Fibroblast of the conjunctiva (primary cell): Measurements from ENCODE around the gene NOP56.
"Not testable (repeated sequence)": the region's sequence is repeated elsewhere in the genome, so short reads cannot be mapped to it uniquely, and the experiment has no call there.

Source experiments
- DNase-seq: peaks from one replicate; pipeline ENCODE4 v3.0.0-alpha.2; 2010; ENCODE audit warnings: low read depth

The NOP56 gene

GRCh38 chr20:2640899-2641298 lies 11.5 kb upstream of the NOP56 start:
- DNase-seq = no peak

DNA sequence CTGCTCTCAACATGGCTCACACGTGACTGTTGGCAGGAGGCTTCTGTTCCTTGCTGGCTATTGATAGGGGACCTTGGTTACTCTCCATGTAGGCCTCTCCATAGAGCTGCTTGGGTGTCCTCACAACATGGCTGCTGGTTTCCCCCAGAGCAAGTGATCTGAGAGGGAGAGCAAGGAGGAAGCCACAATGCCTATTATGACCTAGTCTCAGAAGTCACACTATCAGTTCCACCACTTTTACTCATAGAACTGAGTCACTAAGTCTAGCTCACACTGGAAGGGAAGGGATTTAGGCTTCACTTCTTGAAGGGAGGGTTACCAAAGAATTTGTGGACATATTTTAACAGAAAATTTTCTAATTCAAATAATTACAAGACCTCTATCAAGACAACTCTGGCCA lies 8.7 kb upstream of the NOP56 start:
- no peak for DNase-seq

DNA sequence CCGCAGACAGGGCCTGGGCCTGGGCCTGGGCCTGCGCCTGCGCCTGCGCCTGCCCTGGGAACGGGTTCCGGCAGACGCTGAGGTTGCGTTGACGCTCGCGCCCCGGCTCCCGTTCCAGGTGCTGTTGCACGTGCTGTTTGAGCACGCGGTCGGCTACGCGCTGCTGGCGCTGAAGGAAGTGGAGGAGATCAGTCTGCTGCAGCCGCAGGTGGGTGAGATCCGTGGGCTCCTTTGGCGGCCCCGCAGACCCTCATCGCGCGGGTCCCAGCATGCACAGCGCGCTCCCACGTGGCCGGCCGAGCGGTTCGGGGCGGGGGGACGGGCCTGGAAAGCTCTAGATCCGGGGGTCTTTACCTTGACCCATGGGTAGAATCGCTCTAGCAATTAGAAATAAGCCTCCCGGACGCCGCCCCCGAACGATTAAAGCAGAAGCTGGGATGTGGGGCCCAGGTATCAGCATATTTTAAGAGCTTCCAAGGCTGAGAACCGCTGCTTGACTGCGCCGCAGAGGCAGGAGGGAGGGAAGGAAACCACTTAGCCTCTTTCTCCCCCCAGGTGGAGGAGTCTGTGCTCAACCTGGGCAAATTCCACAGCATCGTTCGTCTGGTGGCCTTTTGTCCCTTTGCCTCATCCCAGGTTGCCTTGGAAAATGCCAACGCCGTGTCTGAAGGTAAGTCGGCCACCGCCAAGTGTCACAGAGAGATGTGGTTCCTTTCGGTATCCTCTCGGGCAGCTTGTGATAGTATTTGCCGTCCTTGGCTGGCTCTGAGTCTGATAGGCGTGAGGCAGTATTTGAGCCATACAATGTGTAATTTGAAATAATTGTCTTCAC lies 508 bp downstream of the NOP56 start:
- DNase-seq = no peak

- no peak for DNase-seq
Observed at GRCh38 chr20:2653556-2654383, 1.3 kb downstream of the NOP56 start.

GRCh38 chr20:2654384-2654822 lies 2.0 kb downstream of the NOP56 start:
- DNase-seq = no peak

GRCh38 chr20:2654831-2655230 lies 2.4 kb downstream of the NOP56 start:
- DNase-seq = no peak

- DNase-seq = no peak
Observed at GRCh38 chr20:2655331-2656116, 3.1 kb downstream of the NOP56 start.

DNA sequence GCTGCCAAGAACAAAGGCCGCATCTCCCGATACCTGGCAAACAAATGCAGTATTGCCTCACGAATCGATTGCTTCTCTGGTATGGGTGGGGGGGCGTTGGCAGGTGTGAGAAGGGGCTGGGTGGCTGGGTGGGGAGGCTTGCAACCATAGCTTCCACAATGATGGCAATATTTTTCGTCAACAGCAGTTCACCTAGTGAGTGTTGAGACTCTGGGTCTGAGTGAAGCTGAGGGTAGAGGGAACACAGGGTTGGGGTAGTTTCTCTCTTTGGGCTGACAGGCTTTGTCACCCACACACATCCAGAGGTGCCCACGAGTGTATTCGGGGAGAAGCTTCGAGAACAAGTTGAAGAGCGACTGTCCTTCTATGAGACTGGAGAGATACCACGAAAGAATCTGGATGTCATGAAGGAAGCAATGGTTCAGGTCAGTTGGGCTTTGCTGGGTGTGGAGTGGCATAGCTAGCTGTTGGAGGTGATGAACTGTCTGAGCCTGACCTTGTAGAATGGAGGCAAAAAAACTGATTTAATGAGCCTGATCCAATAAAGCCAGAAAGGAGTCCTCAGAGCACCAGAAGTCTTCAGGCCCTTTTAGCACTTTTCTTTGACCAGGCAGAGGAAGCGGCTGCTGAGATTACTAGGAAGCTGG lies 4.2 kb downstream of the NOP56 start:
- no peak for DNase-seq

DNA sequence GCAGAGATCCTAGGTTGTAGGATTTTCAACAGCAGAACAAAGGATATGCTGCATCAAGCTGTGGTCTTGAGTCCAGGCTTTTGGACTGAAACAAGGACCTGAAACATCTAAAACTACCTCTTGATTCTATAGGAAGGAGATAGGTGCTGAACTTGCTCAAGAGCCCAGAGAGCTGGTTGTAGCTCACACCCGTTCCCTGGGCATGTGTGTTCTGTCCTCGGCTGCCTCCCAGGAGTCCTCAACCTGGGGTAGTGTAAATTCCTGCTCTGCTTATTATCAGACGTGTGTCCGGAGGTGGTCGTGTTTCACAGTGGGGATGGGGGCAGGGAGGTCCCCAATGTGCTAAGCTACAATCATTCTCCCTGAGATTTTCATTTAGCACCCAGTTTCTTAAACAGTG lies 4.8 kb downstream of the NOP56 start:
- no peak for DNase-seq

- DNase-seq = no peak
Observed at GRCh38 chr20:2657674-2658073, 5.2 kb downstream of the NOP56 start.

DNA sequence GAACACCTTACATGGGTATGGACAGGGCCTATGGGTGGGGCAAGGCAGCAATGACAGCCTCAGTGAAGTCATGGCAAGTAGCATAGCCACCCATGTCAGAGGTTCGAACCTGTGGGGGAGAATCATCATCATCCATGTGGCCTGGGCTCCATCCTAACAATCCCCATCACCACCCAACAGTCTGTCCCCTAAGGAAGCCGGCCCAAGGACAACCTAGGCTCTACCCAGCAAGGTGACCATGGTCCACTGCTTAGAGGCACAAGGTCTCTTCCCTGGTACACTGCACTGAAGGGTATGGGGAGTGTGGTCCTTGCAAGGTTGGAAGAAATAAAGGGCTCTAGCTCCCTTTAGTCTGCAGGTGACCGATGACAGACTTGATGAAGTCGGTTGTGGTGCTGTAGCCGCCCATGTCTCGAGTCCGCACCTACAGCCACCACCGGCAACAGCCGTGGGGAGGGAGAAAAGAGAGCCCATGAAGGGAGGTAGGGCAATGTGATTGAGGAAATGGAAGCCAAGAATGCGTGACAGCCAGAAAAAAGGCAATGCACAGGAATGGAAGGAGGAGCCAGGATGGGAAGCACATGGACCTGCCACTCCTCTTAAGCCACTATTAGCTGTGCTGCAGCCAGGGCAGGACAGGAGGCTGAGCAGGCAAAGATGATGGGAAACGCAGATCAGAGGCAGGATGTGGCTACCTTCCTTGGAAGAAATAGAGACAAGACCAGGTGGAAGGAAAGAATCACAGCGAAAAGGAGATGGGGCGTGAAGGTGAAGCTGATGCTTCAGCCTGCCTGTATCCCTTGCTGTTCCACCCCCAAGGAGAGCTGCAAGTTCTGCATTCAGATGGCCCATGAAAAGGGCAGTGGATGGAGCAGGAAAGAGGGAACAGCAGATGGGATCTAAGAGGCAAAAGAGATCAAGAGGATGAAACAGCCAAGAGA lies 6.3 kb downstream of the NOP56 start:
- no peak for DNase-seq

- DNase-seq = no peak
Observed at GRCh38 chr20:2659547-2659946, 7.1 kb downstream of the NOP56 start.

DNA sequence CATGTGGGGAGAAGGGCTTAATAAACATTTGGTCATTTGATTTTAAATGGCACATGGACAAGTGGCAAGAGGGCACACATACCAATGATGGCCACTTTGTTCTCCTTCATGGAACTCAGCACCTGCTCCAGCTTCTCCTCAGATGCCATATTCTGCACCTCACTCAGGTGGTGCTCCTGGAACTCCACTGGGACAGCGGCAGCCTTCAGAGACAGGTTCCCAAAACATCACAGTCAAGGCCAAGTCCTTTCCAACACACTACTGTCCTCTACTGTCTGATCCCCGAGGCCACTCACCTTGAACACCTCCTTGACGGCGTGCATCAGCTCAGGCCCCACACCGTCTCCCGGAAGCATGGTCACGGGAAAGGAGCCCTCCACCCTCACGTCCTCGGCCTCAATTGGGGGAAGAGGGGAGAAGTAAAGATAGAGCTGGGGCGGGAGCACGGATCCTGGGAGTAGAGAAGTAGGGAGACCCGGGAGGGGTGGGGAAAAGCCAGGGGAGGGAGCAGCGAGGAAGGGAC lies 11.0 kb downstream of the NOP56 start:
- DNase-seq = no peak

DNA sequence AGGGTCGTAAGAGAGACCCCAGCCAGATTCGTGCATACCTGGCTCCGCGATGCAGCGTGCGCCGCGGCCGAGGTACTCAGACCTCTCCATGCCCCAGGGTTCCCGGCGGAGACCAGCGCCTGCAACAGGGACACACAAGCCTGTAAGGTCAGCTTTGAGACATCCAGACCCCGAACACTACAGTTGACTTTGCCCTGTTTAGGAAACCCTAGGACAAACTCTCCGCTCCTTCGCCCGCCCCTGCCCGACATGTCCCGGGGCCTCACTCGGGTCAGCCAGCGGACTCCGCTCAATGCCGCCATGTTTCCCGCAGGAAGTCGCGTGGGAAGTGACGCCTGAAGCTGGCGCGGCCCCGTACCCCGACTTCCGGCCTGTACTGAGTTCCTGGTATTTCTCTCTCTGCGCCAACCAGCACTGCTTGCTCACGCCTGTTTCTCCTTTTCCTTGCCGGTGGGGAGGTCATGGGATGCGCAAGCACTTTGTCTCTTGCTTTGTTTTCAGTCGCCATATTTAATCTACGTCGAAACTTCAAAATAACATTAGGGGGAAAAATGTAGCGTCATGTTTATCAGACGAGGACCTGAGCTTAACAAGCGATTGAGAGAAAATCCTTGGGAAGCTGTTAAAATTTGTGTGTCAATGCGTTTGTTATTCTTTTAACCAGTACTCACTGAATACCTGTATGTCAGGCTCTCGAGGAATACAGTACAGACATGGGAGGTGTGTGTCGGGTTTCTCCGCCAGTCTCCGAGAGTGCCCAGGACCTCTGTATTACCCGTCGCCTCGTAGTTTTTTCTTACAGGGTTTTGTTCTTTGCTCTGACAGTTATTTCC lies 11.7 kb downstream of the NOP56 start, which contains the start of gene IDH3B:
Gene IDH3B (minus strand): TSS at position 330 of the 833 bp plus-strand sequence. CDS start 28 bp downstream, at position 302.
- DNase-seq = peak; percentile 82

DNA sequence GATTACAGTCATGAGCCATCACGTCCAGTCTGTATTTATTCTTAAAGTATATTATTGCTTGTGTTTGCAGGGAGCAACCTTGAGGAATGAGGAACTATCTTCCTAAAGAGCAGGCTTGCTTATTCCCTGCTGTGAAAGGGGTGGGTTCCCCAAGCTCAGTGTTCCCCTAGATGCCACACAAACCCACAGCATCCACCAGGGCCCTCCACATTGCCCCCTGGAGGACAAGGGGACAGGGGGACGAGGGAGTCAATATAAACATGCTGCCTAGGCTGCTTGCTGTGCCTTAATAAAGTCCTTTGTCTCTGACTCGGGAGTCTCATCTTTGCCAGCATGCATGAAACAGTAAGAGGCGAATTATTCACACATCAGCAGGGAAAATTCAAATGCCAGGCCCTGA lies 19.5 kb downstream of the NOP56 start:
- no peak for DNase-seq

GRCh38 chr20:2672446-2672845 lies 20.0 kb downstream of the NOP56 start:
- DNase-seq = no peak

DNA sequence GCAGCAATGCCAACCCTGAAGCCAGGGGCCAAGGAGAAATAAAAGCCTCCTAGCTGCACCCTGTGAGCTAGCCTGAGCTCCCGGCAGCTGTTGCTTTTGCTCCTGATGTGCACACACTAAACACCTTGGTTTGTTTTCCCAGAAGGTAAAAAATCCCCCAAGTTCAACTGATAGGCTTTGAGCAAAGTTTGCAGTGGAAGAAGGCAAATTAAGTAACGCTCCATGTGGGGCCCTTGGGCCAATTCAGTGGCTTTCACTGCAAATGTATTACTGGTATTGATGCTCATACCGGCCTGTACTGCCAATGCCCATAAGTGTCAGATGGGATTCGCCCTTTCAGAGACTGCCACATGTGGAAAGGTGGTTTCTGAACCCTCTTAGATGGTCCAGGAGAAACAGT lies 21.0 kb downstream of the NOP56 start:
- no peak for DNase-seq

DNA sequence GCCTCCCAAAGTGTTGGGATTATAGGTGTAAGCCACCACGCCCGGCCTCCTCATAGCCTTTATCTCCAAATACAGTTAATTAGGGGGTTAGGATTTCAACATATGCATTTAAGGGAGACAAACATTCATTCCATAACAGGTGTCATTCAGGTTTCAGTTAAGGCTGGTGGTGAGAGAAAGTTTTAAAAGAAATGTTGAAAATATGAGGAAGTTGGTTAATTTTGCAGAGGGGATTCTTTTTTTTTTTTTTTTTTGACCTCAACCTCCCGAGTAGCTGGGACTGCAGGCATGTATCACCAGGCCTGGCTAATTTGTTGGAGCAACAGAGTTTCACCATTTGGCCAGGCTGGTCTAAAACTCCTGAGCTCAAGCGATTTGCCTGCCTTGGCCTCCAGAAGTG lies 27.6 kb downstream of the NOP56 start:
- DNase-seq = no peak

- DNase-seq = not testable (repeated sequence)
Observed at GRCh38 chr20:2682040-2682439, 29.6 kb downstream of the NOP56 start.
